ENCODE measurements around the gene CCDC192.
"Not testable (repeated sequence)": the region's sequence is repeated elsewhere in the genome, so short reads cannot be mapped to it uniquely, and the experiment has no call there.

The CCDC192 gene

GRCh38 chr5:127746756-127747155, 43.6 kb downstream of the CCDC192 start:
- no peak overlapping the region for H3K4me3 ChIP-seq (ENCODE audit: low read depth, low read length)
- DNase-seq (ENCODE audit: low read depth), result peak; percentile 56
- TF ChIP-seq POLR2A (IDR thresholded peaks at IDR 0.05; ENCODE audit: extremely low read depth, insufficient read length) (no peak), MAX (IDR thresholded peaks at IDR 0.05; ENCODE audit: low read depth, low read length) (no peak), MYC (IDR thresholded peaks at IDR 0.05; ENCODE audit: low read depth, low read length) (no peak), CTCF (IDR thresholded peaks at IDR 0.05; ENCODE audit: low read depth, low read length) (no peak)

GRCh38 chr5:127752503-127753265, 49.5 kb downstream of the CCDC192 start:
- not testable (repeated sequence) for DNase-seq (ENCODE audit: low read depth); H3K4me3 ChIP-seq (ENCODE audit: low read depth, low read length)

- no peak for DNase-seq (ENCODE audit: low read depth)
- no peak overlapping the region for H3K4me3 ChIP-seq (ENCODE audit: low read depth, low read length)
- TF ChIP-seq MAX (IDR thresholded peaks at IDR 0.05; ENCODE audit: low read depth, low read length) (no peak), POLR2A (IDR thresholded peaks at IDR 0.05; ENCODE audit: extremely low read depth, insufficient read length) (no peak), MYC (IDR thresholded peaks at IDR 0.05; ENCODE audit: low read depth, low read length) (no peak), CTCF (IDR thresholded peaks at IDR 0.05; ENCODE audit: low read depth, low read length) (no peak)
Measured at GRCh38 chr5:127754259-127754658, 51.1 kb downstream of the CCDC192 start.

GRCh38 chr5:127754706-127755105, 51.5 kb downstream of the CCDC192 start:
- no peak overlapping the region for H3K4me3 ChIP-seq (ENCODE audit: low read depth, low read length)
- DNase-seq (ENCODE audit: low read depth), result no peak
- TF ChIP-seq MAX (IDR thresholded peaks at IDR 0.05; ENCODE audit: low read depth, low read length) (no peak), CTCF (IDR thresholded peaks at IDR 0.05; ENCODE audit: low read depth, low read length) (no peak), POLR2A (IDR thresholded peaks at IDR 0.05; ENCODE audit: extremely low read depth, insufficient read length) (no peak), MYC (IDR thresholded peaks at IDR 0.05; ENCODE audit: low read depth, low read length) (no peak)

GRCh38 chr5:127757576-127757975, 54.4 kb downstream of the CCDC192 start:
- H3K4me3 ChIP-seq (ENCODE audit: low read depth, low read length), result no peak overlapping the region
- DNase-seq (ENCODE audit: low read depth), result peak; percentile 55
- TF ChIP-seq MAX (IDR thresholded peaks at IDR 0.05; ENCODE audit: low read depth, low read length), result no peak
- no peak for TF ChIP-seq MYC (IDR thresholded peaks at IDR 0.05; ENCODE audit: low read depth, low read length)
- no peak for TF ChIP-seq POLR2A (IDR thresholded peaks at IDR 0.05; ENCODE audit: extremely low read depth, insufficient read length)
- peak; percentile 8 for TF ChIP-seq CTCF (IDR thresholded peaks at IDR 0.05; ENCODE audit: low read depth, low read length)

GRCh38 chr5:127758766-127759283, 55.6 kb downstream of the CCDC192 start:
- no peak for TF ChIP-seq MYC (IDR thresholded peaks at IDR 0.05; ENCODE audit: low read depth, low read length)
- no peak for TF ChIP-seq CTCF (IDR thresholded peaks at IDR 0.05; ENCODE audit: low read depth, low read length)
- no peak for TF ChIP-seq POLR2A (IDR thresholded peaks at IDR 0.05; ENCODE audit: extremely low read depth, insufficient read length)
- no peak for TF ChIP-seq MAX (IDR thresholded peaks at IDR 0.05; ENCODE audit: low read depth, low read length)
- DNase-seq (ENCODE audit: low read depth), result no peak

More at GRCh38 chr5:127758766-127759283, 55.6 kb downstream of the CCDC192 start:
- H3K4me3 ChIP-seq (ENCODE audit: low read depth, low read length), result no peak overlapping the region
